GM19397 (cell line): ENCODE data around the gene ZNF385D.

Source experiments
- ATAC-seq: cut with Tn5 transposase; IDR thresholded peaks from one replicate; pipeline ENCODE4 v1.9.1; 2021; ENCODE audit warnings: mild to moderate bottlenecking, moderate library complexity; ENCODE audit not compliant: unreplicated experiment

Gene ZNF385D

GRCh38 chr3:21618695-21619094 is 132.3 kb downstream of the ZNF385D start:
- no peak for ATAC-seq

GRCh38 chr3:21613372-21614070 is 137.5 kb downstream of the ZNF385D start:
- ATAC-seq: no peak

- no peak for ATAC-seq
Observed at GRCh38 chr3:21601178-21601577, 149.8 kb downstream of the ZNF385D start.

DNA sequence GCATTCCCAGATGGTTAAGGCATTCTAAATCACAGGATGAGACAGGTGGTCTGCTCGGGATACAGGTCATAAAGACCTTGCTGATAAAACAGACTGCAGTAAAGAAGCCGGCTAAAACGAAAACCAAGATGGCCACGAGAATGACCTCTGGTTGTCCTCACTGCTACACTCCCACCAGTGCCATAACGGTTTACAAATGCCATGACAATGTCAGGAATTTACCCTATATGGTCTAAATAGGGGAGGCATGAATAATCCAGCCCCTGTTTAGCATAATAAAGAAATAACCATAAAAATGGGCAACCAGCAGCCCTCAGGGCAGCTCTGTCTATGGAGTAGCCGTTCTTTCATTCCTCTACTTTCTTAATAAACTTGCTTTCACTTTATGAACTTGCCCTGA is 151.1 kb downstream of the ZNF385D start:
- no peak for ATAC-seq

- no peak for ATAC-seq
Observed at GRCh38 chr3:21592828-21593227, 158.2 kb downstream of the ZNF385D start.

- no peak for ATAC-seq
Observed at GRCh38 chr3:21587894-21588293, 163.1 kb downstream of the ZNF385D start.

GRCh38 chr3:21585216-21585740 is 165.7 kb downstream of the ZNF385D start:
- no peak for ATAC-seq

DNA sequence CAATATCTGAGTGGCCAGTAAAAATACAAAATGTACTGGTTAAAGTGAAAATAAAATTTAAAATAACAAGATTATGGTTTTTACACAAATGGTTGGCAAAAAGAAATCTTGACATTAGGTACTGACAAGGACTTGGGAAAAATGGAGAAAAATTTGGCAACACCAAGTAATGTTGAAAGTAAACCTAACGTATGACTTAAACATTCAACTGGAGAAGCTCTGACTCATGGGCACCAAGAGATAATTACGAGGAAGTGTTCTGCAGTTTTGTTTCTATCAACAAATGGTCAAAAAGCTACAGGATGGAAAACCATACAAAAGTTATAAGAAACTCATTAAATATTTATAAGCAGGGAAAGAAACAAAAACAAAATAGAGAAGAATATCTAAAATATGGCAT is 177.7 kb downstream of the ZNF385D start:
- ATAC-seq: no peak

DNA sequence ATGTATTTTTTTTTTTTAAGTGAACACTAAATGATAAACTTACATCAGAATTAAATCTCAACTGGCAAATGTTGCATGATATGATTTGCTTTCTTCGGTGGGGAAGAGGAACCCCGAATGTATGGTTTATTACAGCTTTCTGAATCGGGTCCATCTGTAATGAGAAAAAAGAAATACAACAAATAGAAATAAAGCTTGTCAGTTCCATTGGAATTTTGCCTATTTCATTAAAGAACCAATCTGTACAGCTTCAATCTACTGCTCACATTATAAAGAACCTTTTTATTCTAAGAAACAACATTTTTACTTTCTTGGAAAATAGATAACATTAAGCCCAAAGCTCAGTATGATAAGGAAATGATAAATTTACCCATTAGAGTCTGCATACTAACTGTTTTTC is 186.5 kb downstream of the ZNF385D start:
- no peak for ATAC-seq

- ATAC-seq: no peak
Observed at GRCh38 chr3:21562243-21562642, 188.8 kb downstream of the ZNF385D start.

GRCh38 chr3:21561472-21561871 is 189.5 kb downstream of the ZNF385D start:
- no peak for ATAC-seq

GRCh38 chr3:21551019-21551418 is 200.0 kb downstream of the ZNF385D start:
- ATAC-seq: no peak

DNA sequence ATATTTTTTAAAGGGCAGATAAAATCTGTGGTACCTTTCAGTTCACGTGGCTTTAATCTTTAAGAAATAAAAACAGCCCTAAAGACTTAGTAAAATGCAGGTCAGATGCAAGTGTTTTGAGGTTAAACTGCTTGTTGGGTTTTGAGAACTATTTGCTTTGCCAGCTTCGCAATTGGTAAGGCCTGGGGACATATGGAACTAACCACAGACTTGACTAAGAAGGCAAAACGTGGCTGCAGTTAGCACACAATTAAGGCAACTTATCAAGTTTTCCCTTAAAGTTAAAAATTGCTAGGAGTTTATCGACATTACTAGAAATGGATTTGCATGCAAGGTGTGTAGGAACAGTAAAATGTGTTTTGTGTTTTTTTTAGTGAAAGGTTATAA is 206.9 kb downstream of the ZNF385D start:
- ATAC-seq: no peak

DNA sequence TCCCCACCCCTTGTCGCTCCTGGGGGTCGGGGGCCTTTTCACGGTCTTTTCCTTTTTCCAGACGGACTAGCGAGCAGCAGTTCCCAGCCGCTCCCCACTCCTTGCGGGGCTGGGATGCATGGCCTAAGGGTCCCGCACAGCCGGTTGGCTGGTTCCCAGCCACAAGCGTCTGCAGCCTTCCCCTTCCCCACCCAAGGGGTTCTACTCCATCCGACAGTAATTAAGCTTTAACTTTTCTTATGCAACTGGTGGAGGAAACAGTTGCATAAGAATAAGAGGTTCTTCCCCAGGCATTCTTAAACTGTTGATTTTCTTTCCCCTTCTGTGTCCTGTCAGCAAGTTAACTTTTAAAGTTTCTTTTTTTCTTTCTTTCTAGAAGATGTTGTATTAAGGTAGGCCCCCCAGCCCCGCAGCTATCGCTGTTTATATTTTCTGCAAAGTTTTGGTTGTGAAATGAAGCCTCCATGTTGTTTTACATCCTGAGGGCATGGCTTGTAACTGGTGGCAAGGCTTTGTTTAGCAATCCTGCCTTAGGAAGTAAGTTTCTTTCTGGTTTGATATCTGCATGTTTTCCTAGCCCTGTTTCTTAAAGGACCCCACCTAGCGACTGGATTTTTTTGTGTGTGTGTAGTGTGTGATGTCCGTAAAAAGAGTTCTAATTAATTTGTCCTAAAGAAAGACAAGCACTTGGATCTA is 207.5 kb downstream of the ZNF385D start:
- ATAC-seq: no peak

DNA sequence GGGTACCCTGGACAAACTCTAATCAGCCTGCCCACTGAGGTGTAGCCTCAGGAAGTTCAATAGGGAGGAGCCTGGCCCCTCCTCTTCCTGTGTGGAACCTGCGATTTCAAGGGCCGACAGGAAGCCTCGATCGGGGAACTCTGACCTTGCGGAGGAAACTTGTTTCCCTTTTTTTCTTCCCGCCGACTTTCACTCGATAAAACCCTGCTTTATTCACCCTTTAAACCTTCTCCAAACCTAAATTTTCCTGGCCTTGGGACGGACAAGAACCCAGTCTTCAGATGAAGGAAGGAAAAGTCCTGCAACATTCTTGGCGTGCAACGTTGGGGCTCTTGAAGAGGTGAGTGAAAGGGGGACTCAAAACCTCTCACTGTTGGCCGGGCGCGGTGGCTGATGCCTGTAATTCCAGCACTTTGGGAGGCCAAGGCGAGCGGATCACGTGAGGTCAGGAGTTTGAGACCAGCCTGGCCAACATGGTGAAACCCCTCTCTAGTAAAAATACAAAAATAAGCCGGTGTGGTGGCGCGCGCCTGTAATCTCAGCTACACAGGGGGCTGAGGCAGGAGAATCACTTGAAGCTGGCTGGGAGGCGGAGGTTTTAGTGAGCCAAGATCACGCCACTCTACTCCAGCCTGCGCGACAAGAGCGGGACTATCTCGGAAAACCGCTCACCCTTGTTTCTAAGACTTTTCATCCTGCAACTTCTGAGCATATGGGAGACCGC is 208.2 kb downstream of the ZNF385D start:
- no peak for ATAC-seq

GRCh38 chr3:21540265-21540664 is 210.7 kb downstream of the ZNF385D start:
- ATAC-seq: no peak

GRCh38 chr3:21534462-21534861 is 216.5 kb downstream of the ZNF385D start:
- no peak for ATAC-seq

GRCh38 chr3:21533002-21533401 is 218.0 kb downstream of the ZNF385D start:
- no peak for ATAC-seq

DNA sequence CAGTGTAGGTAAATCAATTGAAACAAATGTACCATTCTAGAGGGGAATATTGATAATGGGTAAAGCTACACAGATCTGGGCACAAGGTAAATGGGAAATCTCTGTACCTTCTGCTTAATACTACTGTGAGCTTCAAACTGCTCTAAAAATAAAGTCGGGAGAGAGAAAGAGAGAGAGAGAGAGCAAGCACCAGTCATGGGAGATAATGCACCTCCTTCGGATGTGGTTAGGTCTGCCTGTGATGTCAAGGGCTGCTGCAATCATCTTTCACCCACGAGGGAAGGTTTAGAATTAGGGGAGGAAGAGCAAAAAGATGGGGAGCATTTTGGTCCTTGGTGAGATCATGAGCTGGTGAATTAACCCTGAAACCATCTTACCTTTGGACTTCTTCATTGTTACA is 219.1 kb downstream of the ZNF385D start:
- ATAC-seq: no peak

DNA sequence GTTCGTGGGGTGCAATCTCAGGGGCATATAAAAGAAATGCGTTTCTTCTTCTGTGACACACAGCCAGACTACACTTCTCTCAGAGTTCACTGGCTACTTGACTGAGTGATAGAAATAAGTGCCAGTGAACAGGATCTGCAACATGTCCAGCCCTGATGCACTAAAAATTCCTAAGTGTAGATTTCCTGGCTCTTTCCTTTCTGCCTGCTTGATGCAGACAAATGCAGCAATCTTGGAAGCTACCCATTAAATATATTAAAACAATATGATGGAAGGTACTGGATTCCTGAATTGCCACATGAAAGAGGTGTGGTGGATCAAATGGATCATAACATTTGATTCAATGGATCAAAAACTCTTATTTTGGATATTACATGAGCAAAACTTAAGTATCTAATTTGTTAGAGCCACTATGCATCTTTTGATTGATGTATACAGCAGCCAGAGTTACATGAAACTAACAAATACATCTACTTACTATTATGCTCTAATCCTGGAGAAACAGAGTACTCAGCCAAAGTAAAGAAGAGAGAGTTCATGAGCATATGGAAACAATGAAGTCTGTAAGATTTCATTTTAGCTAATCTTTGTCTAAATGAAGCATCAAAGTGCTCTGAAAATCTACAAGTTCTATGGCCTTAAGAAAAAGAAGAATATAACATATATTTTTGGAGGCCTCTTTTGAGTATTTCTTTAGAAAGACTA is 222.6 kb downstream of the ZNF385D start:
- ATAC-seq: no peak

GRCh38 chr3:21526461-21526860 is 224.5 kb downstream of the ZNF385D start:
- ATAC-seq: no peak
